ENCODE results near the gene RCSD1. TPM values are rescaled to one million over a fixed set of nuclear protein-coding genes. Genes with fewer than 3 reads are reported as not detected.

RCSD1 gene
- total and polyA plus RNA-seq, 2 of the 13 experiments (the other 11 are each of a cell fraction or from before 2014, with no cell fraction given): not detected

DNA sequence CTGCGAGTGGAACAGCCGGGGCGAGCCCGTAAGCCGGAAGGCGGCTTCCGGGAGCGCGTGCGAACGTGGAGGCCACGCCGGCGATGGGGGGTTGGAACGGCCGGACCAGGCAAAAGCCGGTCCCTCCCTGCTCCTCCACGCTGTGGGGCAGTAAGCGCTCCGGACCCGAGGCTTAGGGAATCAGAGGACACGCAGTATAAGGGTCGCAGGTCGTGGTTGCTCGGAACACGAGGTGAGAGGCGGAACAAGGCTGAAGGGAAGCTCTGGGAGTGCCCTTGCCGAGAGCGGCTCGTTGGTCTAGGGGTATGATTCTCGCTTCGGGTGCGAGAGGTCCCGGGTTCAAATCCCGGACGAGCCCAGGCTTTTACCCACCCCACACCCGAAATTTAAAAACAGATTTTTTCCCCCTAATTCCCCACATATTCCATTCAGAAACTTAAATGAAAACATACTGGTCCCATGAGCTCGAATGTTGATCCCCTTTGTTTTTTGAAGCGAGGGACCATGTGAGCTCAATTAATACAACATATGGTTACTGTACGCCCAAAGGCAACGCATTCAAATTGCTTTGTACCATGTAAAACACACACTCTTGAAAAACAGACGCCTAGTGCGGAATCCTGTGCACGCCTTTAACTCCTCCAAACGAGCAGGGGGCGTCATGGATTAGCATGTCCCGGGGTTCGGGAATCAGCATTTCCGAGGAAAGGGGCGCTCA is 84.6 kb downstream of the RCSD1 start (continued):
- TF ChIP-seq, protein P1, sequence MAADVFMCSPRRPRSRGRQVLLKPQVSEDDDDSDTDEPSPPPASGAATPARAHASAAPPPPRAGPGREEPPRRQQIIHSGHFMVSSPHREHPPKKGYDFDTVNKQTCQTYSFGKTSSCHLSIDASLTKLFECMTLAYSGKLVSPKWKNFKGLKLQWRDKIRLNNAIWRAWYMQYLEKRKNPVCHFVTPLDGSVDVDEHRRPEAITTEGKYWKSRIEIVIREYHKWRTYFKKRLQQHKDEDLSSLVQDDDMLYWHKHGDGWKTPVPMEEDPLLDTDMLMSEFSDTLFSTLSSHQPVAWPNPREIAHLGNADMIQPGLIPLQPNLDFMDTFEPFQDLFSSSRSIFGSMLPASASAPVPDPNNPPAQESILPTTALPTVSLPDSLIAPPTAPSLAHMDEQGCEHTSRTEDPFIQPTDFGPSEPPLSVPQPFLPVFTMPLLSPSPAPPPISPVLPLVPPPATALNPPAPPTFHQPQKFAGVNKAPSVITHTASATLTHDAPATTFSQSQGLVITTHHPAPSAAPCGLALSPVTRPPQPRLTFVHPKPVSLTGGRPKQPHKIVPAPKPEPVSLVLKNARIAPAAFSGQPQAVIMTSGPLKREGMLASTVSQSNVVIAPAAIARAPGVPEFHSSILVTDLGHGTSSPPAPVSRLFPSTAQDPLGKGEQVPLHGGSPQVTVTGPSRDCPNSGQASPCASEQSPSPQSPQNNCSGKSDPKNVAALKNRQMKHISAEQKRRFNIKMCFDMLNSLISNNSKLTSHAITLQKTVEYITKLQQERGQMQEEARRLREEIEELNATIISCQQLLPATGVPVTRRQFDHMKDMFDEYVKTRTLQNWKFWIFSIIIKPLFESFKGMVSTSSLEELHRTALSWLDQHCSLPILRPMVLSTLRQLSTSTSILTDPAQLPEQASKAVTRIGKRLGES (CRISPR knock-in tag; IDR thresholded peaks at IDR 0.05; ENCODE audit: borderline replicate concordance): no peak
- 0 out of 2 replicates have a peak, but pooled peaks have one; percentile 70 for TF ChIP-seq ZNF790 (CRISPR knock-in tag; IDR thresholded peaks at IDR 0.05; ENCODE audit: borderline replicate concordance)
- TF ChIP-seq, protein P2, sequence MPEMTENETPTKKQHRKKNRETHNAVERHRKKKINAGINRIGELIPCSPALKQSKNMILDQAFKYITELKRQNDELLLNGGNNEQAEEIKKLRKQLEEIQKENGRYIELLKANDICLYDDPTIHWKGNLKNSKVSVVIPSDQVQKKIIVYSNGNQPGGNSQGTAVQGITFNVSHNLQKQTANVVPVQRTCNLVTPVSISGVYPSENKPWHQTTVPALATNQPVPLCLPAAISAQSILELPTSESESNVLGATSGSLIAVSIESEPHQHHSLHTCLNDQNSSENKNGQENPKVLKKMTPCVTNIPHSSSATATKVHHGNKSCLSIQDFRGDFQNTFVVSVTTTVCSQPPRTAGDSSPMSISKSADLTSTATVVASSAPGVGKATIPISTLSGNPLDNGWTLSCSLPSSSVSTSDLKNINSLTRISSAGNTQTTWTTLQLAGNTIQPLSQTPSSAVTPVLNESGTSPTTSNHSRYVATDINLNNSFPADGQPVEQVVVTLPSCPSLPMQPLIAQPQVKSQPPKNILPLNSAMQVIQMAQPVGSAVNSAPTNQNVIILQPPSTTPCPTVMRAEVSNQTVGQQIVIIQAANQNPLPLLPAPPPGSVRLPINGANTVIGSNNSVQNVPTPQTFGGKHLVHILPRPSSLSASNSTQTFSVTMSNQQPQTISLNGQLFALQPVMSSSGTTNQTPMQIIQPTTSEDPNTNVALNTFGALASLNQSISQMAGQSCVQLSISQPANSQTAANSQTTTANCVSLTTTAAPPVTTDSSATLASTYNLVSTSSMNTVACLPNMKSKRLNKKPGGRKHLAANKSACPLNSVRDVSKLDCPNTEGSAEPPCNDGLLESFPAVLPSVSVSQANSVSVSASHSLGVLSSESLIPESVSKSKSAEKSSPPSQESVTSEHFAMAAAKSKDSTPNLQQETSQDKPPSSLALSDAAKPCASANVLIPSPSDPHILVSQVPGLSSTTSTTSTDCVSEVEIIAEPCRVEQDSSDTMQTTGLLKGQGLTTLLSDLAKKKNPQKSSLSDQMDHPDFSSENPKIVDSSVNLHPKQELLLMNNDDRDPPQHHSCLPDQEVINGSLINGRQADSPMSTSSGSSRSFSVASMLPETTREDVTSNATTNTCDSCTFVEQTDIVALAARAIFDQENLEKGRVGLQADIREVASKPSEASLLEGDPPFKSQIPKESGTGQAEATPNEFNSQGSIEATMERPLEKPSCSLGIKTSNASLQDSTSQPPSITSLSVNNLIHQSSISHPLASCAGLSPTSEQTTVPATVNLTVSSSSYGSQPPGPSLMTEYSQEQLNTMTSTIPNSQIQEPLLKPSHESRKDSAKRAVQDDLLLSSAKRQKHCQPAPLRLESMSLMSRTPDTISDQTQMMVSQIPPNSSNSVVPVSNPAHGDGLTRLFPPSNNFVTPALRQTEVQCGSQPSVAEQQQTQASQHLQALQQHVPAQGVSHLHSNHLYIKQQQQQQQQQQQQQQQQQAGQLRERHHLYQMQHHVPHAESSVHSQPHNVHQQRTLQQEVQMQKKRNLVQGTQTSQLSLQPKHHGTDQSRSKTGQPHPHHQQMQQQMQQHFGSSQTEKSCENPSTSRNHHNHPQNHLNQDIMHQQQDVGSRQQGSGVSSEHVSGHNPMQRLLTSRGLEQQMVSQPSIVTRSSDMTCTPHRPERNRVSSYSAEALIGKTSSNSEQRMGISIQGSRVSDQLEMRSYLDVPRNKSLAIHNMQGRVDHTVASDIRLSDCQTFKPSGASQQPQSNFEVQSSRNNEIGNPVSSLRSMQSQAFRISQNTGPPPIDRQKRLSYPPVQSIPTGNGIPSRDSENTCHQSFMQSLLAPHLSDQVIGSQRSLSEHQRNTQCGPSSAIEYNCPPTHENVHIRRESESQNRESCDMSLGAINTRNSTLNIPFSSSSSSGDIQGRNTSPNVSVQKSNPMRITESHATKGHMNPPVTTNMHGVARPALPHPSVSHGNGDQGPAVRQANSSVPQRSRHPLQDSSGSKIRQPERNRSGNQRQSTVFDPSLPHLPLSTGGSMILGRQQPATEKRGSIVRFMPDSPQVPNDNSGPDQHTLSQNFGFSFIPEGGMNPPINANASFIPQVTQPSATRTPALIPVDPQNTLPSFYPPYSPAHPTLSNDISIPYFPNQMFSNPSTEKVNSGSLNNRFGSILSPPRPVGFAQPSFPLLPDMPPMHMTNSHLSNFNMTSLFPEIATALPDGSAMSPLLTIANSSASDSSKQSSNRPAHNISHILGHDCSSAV (CRISPR knock-in tag; IDR thresholded peaks at IDR 0.05; ENCODE audit: borderline replicate concordance): no peak
- no peak; the same call in 1 of the 2 replicates for TF ChIP-seq ZNF567 (CRISPR knock-in tag; IDR thresholded peaks at IDR 0.05; ENCODE audit: borderline replicate concordance)
- TF ChIP-seq MTA3 (CRISPR knock-in tag; IDR thresholded peaks at IDR 0.05): no peak
- TF ChIP-seq NAIF1 (CRISPR knock-in tag; IDR thresholded peaks at IDR 0.05; ENCODE audit: borderline replicate concordance): no peak
- peak; percentile 87 for TF ChIP-seq ELF1 (CRISPR knock-in tag; IDR thresholded peaks at IDR 0.05)
- TF ChIP-seq, protein P3, sequence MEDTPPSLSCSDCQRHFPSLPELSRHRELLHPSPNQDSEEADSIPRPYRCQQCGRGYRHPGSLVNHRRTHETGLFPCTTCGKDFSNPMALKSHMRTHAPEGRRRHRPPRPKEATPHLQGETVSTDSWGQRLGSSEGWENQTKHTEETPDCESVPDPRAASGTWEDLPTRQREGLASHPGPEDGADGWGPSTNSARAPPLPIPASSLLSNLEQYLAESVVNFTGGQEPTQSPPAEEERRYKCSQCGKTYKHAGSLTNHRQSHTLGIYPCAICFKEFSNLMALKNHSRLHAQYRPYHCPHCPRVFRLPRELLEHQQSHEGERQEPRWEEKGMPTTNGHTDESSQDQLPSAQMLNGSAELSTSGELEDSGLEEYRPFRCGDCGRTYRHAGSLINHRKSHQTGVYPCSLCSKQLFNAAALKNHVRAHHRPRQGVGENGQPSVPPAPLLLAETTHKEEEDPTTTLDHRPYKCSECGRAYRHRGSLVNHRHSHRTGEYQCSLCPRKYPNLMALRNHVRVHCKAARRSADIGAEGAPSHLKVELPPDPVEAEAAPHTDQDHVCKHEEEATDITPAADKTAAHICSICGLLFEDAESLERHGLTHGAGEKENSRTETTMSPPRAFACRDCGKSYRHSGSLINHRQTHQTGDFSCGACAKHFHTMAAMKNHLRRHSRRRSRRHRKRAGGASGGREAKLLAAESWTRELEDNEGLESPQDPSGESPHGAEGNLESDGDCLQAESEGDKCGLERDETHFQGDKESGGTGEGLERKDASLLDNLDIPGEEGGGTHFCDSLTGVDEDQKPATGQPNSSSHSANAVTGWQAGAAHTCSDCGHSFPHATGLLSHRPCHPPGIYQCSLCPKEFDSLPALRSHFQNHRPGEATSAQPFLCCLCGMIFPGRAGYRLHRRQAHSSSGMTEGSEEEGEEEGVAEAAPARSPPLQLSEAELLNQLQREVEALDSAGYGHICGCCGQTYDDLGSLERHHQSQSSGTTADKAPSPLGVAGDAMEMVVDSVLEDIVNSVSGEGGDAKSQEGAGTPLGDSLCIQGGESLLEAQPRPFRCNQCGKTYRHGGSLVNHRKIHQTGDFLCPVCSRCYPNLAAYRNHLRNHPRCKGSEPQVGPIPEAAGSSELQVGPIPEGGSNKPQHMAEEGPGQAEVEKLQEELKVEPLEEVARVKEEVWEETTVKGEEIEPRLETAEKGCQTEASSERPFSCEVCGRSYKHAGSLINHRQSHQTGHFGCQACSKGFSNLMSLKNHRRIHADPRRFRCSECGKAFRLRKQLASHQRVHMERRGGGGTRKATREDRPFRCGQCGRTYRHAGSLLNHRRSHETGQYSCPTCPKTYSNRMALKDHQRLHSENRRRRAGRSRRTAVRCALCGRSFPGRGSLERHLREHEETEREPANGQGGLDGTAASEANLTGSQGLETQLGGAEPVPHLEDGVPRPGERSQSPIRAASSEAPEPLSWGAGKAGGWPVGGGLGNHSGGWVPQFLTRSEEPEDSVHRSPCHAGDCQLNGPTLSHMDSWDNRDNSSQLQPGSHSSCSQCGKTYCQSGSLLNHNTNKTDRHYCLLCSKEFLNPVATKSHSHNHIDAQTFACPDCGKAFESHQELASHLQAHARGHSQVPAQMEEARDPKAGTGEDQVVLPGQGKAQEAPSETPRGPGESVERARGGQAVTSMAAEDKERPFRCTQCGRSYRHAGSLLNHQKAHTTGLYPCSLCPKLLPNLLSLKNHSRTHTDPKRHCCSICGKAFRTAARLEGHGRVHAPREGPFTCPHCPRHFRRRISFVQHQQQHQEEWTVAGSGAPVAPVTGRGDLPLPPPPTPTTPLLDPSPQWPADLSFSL (CRISPR knock-in tag; IDR thresholded peaks at IDR 0.05): no peak
- TF ChIP-seq EED (CRISPR knock-in tag; IDR thresholded peaks at IDR 0.05): no peak
